HCEC 1CT (cell line): ENCODE measurements around the gene TBX2.
"Not testable (repeated sequence)": the region's sequence is repeated elsewhere in the genome, so short reads cannot be mapped to it uniquely, and the experiment has no call there.

Experiments
- DNase-seq: peaks from one replicate; pipeline ENCODE4 v3.0.0-alpha.2; 2017

Gene TBX2

GRCh38 chr17:61440697-61441096 is 41.1 kb downstream of the TBX2 start:
- no peak for DNase-seq

DNA sequence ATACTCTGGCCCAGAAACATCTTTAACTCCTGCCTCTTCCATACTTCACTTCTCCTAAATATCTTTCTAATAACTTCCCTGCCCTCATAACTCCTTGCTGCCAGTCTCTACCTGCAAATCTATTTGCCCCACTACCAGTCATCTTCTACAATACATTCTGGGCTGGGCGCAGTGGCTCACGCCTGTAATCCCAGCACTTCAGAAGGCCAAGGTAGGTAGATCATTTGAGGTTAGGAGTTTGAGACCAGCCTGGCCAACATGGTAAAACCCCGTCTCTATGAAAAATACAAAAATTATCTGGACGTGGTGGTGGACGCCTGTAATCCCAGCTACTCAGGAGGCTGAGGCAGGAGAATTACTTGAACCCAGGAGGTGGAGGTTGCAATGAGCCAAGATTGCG is 41.9 kb downstream of the TBX2 start:
- not testable (repeated sequence) for DNase-seq

DNA sequence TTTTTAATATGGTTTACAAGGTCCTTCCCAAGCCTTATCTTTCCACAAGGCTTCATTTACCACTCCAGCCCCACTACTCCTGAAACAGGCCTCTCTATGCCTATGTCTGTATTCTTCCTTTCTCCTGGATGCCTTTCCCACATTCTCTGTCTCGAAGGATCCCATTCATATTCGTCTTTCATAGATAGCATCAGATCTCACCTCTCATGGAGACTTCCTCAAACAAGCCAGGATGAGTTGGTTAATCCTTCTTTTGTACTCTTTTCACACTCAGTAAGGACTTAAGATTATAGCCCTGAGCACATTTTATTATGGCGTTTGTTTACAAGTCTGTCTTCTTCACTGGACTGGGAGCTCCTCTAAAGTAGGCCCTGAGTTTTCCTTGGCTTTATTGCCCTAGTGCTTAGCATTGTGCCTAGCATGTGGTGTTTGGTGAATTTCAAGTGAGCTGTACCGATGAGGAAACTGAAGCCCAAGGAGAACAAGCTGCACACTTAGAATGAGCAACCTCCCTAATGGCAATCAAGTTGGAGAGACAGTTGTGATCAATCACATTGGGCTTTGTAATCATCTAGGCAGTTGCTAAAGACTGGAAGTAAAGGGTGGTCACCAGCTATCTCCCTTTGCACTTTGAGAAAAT is 42.6 kb downstream of the TBX2 start:
- DNase-seq, result no peak

GRCh38 chr17:61442878-61443474 is 43.3 kb downstream of the TBX2 start:
- DNase-seq, result no peak

- DNase-seq, result no peak
Measured at GRCh38 chr17:61443475-61443882, 43.8 kb downstream of the TBX2 start.

GRCh38 chr17:61444075-61444474 is 44.4 kb downstream of the TBX2 start:
- DNase-seq, result no peak

DNA sequence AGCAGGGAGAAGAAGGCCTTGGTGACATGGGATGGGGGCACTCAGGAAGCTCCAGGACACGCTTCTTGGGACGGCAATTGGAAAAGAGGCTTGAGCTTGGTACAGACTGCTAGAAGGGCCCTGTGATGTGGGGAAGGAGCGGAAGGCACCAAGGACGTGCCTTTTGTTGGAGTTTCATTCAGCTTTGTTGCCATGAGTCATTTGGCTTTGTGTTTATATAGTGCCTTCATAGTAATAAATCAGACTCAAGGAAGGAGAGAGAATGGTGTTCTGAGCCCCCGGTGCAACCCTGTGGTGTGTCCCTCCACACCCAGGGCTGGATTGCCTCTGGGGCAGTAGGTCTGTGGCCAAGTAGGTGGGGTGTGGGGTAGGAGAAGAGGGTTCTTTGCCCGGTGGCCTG is 45.2 kb downstream of the TBX2 start:
- peak; percentile 14 for DNase-seq

- no peak for DNase-seq
Measured at GRCh38 chr17:61447358-61447757, 47.7 kb downstream of the TBX2 start.

GRCh38 chr17:61448042-61448441 is 48.4 kb downstream of the TBX2 start:
- DNase-seq, result no peak

DNA sequence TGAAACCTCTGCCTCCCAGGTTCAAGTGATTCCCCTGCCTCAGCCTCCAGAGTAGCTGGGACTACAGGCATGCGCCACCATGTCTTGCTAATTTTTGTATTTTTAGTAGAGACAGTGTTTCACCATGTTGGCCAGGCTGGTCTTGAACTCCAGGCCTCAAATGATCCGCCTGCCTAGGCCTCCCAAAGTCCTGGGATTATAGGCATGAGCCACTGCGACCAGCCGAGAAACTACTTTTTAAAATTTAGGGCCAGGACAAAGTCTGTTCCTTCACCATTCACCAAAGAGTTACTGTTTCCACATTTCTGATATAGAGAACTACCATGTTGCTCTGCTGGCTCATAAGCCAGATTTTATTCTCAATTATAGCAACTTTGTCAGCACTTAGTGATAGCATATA is 49.5 kb downstream of the TBX2 start:
- not testable (repeated sequence) for DNase-seq

GRCh38 chr17:61449707-61450640 is 50.3 kb downstream of the TBX2 start:
- DNase-seq, result no peak

- DNase-seq, result no peak
Measured at GRCh38 chr17:61450641-61451537, 51.2 kb downstream of the TBX2 start.

GRCh38 chr17:61451538-61452300 is 52.1 kb downstream of the TBX2 start:
- no peak for DNase-seq

GRCh38 chr17:61452301-61453290 is 53.0 kb downstream of the TBX2 start, which contains the start of gene TBX4:
TSS of gene TBX4 (plus strand) at chr17:61452422. CDS start at chr17:61456491, 4,069 bp downstream.
- DNase-seq, result no peak

DNA sequence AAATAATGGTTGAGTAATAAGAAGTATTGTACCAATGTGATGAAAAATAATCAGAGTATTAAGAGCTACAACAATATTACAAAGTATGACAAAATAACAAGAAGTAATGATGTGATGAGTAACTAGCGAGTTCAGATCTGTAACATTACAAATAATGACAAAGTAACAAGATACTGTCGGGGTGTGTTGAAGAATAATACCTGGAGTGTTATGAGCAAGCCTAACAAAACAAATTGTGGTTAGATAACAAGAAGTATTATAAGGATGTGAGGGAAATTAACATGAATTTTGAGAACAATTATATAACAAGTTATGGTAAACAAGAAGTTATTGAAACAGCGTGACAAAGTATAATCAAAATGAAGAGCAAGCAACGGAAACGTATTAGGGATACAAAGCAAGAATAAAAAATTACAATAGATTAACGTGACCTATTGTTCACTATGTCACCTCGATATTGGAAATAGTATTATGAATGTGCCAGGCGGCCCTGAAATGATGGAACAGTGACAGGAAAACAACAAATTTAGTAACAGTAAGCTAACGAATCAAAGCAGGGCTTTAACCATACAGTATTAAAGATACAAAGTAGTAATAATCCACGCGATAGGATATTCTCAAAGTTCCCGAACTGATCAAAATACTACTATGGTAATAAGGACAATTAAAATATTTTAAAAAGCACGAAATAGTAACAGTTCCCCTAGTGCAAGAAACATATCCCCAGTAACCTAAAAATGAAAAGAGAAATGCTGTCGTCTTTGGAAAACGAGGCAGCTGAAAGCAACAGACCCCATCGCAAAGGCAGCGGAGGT is 54.1 kb downstream of the TBX2 start:
- no peak for DNase-seq

GRCh38 chr17:61454381-61455323 is 55.0 kb downstream of the TBX2 start:
- no peak for DNase-seq

- DNase-seq, result no peak
Measured at GRCh38 chr17:61455324-61456060, 55.8 kb downstream of the TBX2 start.
